ENCODE measurements around the gene CDK17. TPM values are rescaled to one million over a fixed set of nuclear protein-coding genes. Genes with fewer than 3 reads are reported as not detected.
A peak's percentile ranks its signal among the peaks of the same experiment; 100 is the strongest.

CDK17 gene
- total and polyA plus RNA-seq, 2 donors (not counting 1 experiment from before 2014, with no cell fraction given), result 50.0 to 109 TPM

- peaks cover 55% of the 10 kb centered on the region for H3K79me2 ChIP-seq (ENCODE audit: control insufficient read depth, insufficient read depth, low read length)
- no peak for TF ChIP-seq EZH2 (IDR thresholded peaks at IDR 0.05; ENCODE audit: low read length, missing control alignments)
- TF ChIP-seq CTCF (conservative IDR thresholded peaks at IDR 0.05 in 1 of 2, IDR thresholded peaks at IDR 0.05 in 1 of 2; ENCODE audit: low read depth in 1 of 2, low read length in 2 of 2), result no peak
- no peaks in the 10 kb centered on the region for H3K9me3 ChIP-seq (ENCODE audit: control insufficient read depth, insufficient read depth, low read depth, low read length)
- no peak overlapping the region for H3K9ac ChIP-seq (ENCODE audit: insufficient read depth, low read length)
- peak overlapping the region; percentile 42 for H3K27ac ChIP-seq (ENCODE audit: insufficient read depth, low read length)
- H3K27me3 ChIP-seq (ENCODE audit: control insufficient read depth, insufficient read depth, low read length), result no peaks in the 10 kb centered on the region
- no peak overlapping the region for H3K4me2 ChIP-seq (ENCODE audit: extremely low read depth, insufficient read depth, low read length)
- no peaks in the 10 kb centered on the region for H4K20me1 ChIP-seq (ENCODE audit: control insufficient read depth, extremely low read depth, insufficient read depth, low read length)
- no peak overlapping the region for H2AFZ ChIP-seq (ENCODE audit: low read length)
- no peak overlapping the region for H3K4me3 ChIP-seq (replicated peaks in 1 of 4; ENCODE audit: control extremely low read depth in 1 of 4, insufficient read depth in 1 of 4, low read depth in 3 of 4, low read length in 4 of 4)
- peak; percentile 73 to 87 for DNase-seq (ENCODE audit: low read depth in 2 of 2)
- H3K36me3 ChIP-seq (ENCODE audit: control insufficient read depth, insufficient read depth, low read length), result peaks cover 7% of the 10 kb centered on the region
- peaks cover 22% of the 10 kb centered on the region for H3K4me1 ChIP-seq (ENCODE audit: control insufficient read depth, extremely low read depth, insufficient read depth, low read length)
Measured at GRCh38 chr12:96258104-96258961, 141.9 kb downstream of the CDK17 start.

DNA sequence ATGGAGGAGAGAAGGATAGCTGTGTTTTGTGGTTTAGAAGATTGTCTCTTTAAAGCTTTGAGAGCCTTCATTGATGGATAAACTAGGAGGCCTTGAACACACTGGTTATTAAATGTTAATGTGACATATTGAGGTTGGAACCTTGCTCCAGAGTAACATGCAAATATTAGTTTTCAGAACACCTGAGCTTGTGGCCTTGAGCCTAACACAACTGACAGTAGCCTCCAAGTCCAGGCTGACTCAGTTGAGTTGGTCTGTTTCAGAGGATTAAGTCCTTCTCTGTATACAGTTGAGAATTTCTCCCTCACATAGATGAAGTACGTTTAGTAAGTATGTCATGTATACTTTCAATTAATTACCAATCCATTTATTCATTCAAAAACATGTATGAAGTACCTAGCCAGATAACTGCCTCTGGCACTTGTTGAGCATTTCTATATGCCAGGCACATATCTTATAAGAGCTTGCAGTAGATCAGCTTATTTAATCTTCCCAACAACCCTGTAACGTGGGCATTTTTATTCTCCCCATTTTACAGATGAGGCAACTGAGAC lies 142.6 kb downstream of the CDK17 start:
- Histone ChIP-seq H4K20me1 (ENCODE audit: control insufficient read depth, extremely low read depth, insufficient read depth, low read length) (no peaks in the 10 kb centered on the region), H3K36me3 (ENCODE audit: control insufficient read depth, insufficient read depth, low read length) (peaks cover 7% of the 10 kb centered on the region), H3K79me2 (ENCODE audit: control insufficient read depth, insufficient read depth, low read length) (peaks cover 57% of the 10 kb centered on the region), H3K4me1 (ENCODE audit: control insufficient read depth, extremely low read depth, insufficient read depth, low read length) (peaks cover 22% of the 10 kb centered on the region), H3K9ac (ENCODE audit: insufficient read depth, low read length) (no peak overlapping the region), H3K4me2 (ENCODE audit: extremely low read depth, insufficient read depth, low read length) (no peak overlapping the region), H3K27ac (ENCODE audit: insufficient read depth, low read length) (peak overlapping the region; percentile 42), H3K27me3 (ENCODE audit: control insufficient read depth, insufficient read depth, low read length) (no peaks in the 10 kb centered on the region), H2AFZ (ENCODE audit: low read length) (no peak overlapping the region), H3K9me3 (ENCODE audit: control insufficient read depth, insufficient read depth, low read depth, low read length) (no peaks in the 10 kb centered on the region), H3K4me3 (replicated peaks in 1 of 4; ENCODE audit: control extremely low read depth in 1 of 4, insufficient read depth in 1 of 4, low read depth in 3 of 4, low read length in 4 of 4) (no peak overlapping the region)
- no peak for DNase-seq (ENCODE audit: low read depth in 2 of 2)
- TF ChIP-seq CTCF (conservative IDR thresholded peaks at IDR 0.05 in 1 of 2, IDR thresholded peaks at IDR 0.05 in 1 of 2; ENCODE audit: low read depth in 1 of 2, low read length in 2 of 2) (no peak), EZH2 (IDR thresholded peaks at IDR 0.05; ENCODE audit: low read length, missing control alignments) (no peak)

DNA sequence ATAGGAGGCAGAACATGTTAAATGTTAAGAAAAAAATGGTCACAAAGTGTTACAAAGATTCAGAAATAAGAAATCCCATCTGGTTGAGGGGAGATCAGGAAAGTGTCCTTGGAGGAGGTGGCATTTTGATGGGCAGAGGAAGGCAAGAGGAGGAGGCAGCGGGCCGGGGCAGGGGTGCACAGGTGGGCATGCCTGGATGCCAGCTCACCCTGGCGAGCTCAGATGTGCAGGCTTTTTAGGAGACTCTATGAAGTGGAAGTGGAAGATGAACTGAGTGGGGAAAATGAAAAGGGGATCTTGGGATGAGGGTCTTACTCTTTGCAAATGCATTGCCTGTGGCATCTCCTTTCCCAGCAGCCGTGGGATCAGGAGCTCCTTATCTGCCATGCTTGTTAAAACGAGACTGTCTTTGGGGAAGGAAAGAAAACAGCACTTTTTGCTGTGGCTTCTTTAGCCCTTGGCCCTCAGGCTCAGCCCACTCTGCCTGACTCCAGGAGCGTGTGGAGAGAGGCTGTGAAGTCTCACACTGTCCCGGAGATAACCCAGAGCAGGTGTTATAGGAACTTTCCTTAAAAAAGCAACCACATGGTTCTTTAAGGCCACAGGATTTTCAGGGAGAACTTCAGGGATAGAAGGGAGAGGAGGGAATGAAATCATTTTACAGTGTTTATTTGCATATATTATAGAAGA lies 143.4 kb downstream of the CDK17 start:
- Histone ChIP-seq H3K79me2 (ENCODE audit: control insufficient read depth, insufficient read depth, low read length) (peaks cover 61% of the 10 kb centered on the region), H3K9ac (ENCODE audit: insufficient read depth, low read length) (no peak overlapping the region), H3K9me3 (ENCODE audit: control insufficient read depth, insufficient read depth, low read depth, low read length) (no peaks in the 10 kb centered on the region), H3K27me3 (ENCODE audit: control insufficient read depth, insufficient read depth, low read length) (no peaks in the 10 kb centered on the region), H3K27ac (ENCODE audit: insufficient read depth, low read length) (peak overlapping the region; percentile 16), H3K36me3 (ENCODE audit: control insufficient read depth, insufficient read depth, low read length) (peaks cover 7% of the 10 kb centered on the region), H3K4me2 (ENCODE audit: extremely low read depth, insufficient read depth, low read length) (no peak overlapping the region), H2AFZ (ENCODE audit: low read length) (no peak overlapping the region), H3K4me1 (ENCODE audit: control insufficient read depth, extremely low read depth, insufficient read depth, low read length) (peaks cover 22% of the 10 kb centered on the region), H3K4me3 (replicated peaks in 1 of 4; ENCODE audit: control extremely low read depth in 1 of 4, insufficient read depth in 1 of 4, low read depth in 3 of 4, low read length in 4 of 4) (no peak overlapping the region), H4K20me1 (ENCODE audit: control insufficient read depth, extremely low read depth, insufficient read depth, low read length) (no peaks in the 10 kb centered on the region)
- no peak for DNase-seq (ENCODE audit: low read depth in 2 of 2)
- TF ChIP-seq EZH2 (IDR thresholded peaks at IDR 0.05; ENCODE audit: low read length, missing control alignments), result no peak
- TF ChIP-seq CTCF (conservative IDR thresholded peaks at IDR 0.05 in 1 of 2, IDR thresholded peaks at IDR 0.05 in 1 of 2; ENCODE audit: low read depth in 1 of 2, low read length in 2 of 2), result no peak

Measured in fibroblast of lung (primary cell).